Endometrial microvascular endothelial cells (primary cell): Measurements from ENCODE around the gene TPP1. TPM values are rescaled to one million over a fixed set of nuclear protein-coding genes. Genes with fewer than 3 reads are reported as not detected.

Experiments used
- in situ Hi-C: cut with HindIII; loops from 2 replicates; pipeline ENCODE4 v1.10.0; 2017; ENCODE audit warnings: low sequenced_read_pairs, low pct_unique_long_range_greater_than_20kb; ENCODE audit errors: inconsistent ontology term
- total RNA-seq: library from RNA; depleted of rRNA; stranded (reverse); fragments of >200 nt; gene quantifications from one replicate; pipeline ENCODE4 v1.2.3, GENCODE V29; 2015; ENCODE audit errors: inconsistent ontology term

Gene TPP1
- total RNA-seq, 1 donor from 2014 or later: 100.0 TPM

DNA sequence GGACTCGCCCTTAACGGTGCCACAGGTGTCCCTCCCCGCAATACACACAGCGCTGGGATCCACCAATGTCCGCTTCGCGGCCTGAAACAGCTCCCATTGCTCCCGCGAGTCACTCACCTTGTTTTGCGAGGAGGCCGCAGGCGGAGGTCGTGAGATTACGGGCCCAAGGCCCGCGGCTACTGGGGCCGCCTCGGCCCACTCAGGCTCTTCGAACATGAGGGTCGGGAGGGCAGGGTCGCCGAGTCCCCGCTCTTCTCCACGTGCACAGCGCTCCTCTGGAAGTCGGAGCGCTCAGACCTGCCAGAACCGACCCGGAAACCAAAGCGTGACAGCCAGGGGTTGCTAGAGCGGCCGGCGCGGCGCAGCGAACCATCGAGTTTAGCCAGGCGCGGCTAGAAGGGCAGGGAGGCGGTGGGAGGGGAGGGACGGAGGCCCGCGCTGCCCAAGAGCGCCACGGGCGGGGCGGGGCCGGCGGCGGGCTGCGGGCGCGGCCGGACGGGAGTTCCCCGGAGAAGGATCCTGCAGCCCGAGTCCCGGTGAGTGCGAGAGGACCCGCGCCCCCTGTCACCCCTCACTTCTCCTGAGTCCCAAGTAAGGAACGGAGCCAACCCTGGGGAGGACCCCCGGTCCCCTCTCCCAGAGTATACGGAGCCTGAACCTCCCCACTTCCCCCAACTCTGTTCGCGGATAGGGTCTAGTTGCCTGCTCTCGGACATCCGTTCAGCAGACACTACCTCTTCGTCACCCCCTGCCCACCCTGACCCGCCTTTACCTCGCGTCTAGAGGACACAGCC, 15.7 kb downstream of the TPP1 start, which contains the start of the genes ILK and RRP8:
TSS of gene ILK (plus strand) at position 488 of the 794 bp plus-strand sequence. CDS start 498 bp downstream, outside the sequence.
TSS of gene RRP8 (minus strand) at position 330 of the 794 bp plus-strand sequence. CDS start at position 216, 114 bp downstream.
- in situ Hi-C loops: loop anchor here (25.0 kb wide), 1 partner anchor 191 kb away; the partner anchor contains the start of gene APBB1

DNA sequence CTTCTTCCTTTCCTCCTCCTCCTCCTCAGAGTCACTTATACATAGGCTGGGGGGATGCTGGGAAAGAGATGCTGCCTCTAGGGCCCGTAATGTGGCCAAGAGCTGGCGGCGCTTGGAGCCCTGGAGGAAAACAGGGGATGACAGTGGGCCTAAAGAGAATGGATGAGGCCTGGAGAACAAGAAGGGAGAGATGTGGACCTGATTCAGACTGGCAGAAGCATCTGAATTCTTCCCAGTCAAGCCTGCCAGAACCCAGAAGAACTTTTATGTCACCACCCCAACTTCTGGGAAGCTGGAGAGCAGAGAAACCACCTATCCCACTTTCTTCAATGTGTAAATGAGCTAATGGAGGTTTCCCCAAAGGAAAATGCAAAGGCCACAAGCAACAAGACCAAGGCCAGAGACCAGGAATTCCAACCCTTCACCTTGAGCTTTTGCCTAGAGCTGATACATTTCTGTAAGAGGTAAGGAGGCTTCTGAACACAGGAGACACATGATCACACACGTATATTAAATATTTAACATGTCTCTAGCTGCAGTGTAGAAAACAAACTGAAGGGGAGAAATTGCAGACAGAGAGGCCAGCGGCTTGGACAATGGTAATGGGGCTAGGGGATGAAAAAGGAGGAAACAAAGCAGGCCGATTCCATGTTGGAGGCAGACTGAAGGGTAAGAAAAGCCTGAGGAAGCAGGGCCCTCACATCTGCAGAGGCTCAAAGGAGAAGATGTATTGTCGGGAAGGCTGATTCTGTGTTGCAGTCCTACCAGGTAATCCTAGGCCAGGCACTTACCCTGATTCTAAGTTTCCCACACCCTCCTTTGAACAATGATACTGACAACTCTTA, 16.9 kb downstream of the TPP1 start:
- in situ Hi-C loops: loop anchor here (25.0 kb wide), 1 partner anchor 190 kb away; the partner anchor contains the start of gene APBB1

DNA sequence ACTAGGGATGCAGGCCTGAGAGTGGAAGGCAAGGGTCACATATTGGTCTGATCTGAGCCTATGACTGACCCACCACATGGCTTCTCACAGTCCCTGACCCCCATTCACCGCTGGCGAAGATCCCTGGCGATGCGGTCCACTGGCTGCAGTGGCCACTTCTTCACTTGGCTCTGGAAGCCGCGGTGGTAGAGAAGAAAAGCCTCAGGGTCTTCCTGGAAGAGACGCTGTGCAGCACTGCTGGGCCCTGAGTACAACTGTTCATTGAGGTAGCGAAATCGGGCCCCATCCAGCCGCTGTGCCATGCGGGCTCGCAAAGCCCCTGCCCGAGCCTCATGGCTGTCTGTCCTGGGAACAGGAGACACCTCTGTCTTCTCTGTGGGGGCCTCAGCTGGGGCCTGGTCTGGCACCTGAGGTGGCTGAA, 18.2 kb downstream of the TPP1 start:
- in situ Hi-C loops: loop anchor here (25.0 kb wide), 1 partner anchor 189 kb away; the partner anchor contains the start of gene APBB1

DNA sequence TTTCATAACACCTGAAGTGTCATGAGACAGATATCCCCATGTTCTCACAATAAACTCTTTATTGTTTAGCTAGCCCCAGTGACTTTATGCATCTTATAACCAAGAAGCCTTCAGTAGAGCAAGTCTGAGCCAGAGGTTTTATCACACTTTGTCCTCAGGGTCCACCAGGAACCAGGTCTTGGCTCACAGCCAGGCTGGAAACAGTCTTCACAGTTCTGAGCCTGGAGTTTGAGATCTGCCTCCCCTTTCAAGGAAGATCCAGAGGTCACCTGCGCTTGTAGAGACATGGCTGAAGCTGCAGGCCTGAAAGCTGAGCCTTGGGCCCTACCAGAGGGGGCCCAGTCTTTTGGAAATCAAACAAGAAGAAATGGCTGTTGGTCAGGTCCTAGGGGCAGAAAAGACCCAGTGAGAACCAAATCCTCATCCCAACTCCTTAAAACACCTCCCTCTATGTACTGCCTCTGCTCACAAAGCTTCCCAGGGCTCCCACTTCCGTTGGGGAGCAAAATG, 19.3 kb downstream of the TPP1 start:
- in situ Hi-C loops: loop anchor here (25.0 kb wide), 1 partner anchor 188 kb away; the partner anchor contains the start of gene APBB1

DNA sequence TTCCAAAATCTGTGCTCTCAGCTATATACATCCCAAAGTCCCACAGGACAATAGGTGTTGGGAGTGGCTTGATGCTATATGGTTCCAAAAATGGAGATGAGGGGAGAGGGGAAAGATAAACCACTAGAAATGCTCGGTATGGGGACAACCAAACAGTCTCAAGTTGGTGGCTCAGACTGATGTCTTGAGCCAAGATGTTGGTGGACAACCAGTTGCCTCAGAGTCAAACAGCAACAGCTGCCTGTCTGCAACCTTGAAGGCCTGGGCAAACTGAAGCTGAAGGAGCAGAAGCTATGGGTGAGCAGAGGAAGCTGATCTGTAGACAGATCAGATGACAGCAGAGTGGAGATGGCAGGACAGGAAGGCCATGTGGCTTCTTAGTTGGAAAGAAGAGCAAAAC, 19.8 kb downstream of the TPP1 start:
- in situ Hi-C loops: no loop called here

DNA sequence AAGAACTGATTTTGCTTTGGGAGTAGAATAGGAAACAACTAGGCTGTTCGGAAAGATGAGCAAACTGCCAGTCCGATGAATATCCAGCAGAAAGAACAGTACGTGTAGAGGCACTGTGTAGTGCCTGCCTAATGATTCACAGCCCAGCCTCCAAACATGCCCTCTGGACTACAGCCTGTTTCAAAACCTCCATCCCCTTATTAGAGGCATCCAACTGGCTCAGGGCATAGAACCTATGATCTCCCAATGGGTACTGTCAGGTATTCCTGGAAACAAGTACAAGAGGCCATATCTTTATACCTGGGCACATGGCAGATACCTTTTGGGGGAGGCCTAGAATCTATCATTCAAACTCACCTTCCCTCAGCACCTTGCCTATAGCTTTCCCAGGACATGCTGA, 20.7 kb downstream of the TPP1 start:
- in situ Hi-C loops: no loop called here

DNA sequence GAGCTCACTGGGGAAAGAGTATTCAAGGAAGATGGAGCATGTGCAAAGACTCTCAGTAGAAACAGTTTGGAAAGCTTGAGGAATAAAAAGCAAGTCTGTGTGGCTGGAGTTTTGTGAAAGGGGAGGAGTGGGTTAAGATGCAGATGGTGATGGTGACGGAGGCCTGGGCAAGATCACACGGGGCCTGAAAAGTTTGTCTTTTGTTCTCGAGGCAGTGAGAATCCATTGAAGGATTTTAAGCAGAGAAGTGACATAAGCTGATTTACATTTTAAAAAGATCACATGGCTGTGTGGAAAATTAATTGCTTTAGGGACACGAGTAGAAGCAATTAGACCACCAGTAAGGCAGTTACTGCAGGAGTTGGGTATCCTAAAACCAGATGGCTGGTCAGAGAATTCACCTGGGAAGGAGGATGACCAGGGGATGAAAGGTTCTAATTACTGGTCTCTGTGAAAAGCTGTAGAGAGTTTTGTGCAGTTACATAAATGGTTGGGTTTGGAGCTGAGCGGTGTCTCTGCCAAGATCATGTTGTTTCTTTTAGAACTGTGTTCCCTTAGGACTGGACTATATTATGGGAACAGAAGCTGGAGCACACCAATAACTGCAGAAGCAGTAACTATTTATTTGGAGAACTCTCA, 22.9 kb downstream of the TPP1 start:
- in situ Hi-C loops: no loop called here

DNA sequence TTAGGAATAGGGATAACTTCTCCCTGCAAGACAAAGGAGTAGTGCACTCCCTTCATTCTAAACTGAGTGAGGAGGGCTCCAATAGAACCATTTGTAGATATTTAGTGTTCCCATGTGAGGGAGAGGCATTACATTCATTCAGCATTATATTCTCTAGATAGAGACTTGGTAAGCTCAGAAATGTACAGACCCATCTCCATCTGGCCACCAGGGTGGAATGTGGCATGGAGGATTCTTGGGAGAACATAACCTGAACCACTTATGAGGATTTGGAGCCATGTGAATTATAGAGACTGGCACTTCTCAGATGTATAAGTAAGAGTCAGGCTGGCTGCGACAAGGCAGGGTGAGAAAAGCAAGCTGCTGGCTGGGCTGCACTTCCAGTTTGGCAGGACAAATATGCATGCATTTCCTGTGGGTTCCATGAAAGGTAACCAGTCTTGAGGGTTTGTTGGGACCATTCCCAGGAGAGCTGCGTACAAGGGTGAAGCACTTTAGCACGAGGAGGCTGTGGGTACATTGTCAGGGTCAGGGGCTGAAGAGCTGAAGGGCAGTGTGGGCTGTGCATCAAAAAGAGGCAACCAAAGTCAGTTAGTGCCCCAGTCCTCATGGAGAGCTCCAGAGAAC, 25.0 kb downstream of the TPP1 start:
- in situ Hi-C loops: no loop called here

DNA sequence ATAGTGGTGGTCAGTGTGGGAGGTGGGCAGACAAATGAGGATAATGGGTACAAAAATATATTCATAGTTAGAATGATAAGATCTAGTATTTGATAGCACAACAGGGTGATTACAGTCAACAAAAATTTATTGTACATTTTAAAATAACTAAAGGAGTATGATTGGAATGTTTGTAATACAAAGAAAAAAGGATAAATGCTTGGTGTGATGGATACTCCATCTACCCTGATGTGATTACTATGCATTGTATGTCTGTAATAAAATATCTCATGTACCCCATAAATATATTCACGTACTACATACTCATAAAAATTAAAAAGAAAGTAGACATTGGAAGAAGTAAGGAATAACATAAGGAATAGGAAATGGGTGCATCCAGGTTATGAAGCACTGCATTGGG, 31.2 kb downstream of the TPP1 start:
- in situ Hi-C loops: no loop called here

DNA sequence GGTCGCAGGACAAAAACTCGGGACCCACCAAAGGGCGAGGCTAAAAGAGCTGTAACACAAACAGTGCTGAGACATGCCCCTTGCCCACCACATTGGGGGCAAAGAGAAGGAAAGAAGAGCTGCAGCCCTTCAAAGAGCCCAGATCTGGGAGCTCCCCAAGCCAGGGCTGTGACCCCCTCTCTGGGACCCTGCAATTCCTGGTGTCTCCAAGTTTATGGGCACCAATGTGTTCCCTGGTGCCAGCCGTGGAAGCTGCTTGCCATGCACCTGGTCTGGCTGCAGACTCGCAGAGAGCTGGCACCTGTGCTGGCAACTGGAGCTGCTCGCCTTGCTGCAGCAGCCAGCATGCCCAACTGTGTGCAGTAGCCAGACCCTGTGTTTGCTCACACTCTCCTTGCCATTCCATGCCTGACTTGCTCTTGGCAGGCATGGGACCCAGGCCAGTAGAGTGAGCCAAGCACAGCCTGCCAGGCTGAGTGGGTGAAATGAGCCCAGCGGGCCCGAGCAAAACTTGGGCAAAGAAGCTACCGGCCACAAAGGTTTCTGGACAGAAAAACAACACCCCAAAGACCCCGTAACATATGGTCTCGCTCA, 31.8 kb downstream of the TPP1 start:
- in situ Hi-C loops: no loop called here

DNA sequence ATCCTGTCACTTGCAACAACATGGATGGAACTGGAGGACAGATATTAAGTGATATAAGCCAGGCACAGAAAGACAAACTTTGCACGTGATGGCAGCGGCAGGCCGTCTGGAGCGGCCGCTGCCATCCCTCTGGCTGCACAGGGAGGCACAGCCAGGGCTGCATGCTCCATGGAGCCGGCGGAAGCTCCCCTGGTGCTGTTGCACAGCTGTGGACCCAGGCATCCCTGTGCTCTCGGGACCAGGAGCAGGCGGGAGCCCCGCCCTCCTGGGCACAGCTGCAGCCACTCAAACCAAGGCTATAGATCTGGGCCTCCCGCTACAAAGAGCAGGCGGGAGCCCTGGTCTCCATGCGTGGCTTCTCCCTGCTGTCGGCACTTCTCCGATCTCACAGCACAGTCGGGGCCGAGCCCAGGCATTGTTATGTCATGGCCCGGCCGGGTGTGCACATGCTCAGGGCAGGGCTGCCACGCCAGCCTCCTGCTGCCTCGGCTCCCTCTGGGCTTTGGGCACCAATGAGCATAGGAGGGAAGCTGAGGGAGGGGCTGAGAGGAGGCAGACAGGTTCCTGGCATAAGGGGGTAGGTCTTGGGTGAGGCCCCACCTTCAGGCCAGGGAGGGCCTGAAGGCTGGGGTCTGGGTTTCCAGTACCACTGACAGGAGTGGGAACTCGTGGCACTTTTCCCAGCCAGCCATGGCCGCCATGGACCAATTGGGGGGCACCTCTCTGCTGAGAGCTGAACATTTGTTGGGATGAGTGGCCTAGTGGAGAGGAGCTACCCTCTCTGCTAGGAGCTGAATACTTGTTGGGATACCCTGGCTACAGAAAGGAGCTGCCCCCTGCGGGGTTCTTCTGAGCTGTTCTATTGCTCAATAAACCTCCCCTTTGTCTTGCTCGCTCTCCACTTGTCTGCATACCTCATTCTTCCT, 32.5 kb downstream of the TPP1 start:
- in situ Hi-C loops: no loop called here

DNA sequence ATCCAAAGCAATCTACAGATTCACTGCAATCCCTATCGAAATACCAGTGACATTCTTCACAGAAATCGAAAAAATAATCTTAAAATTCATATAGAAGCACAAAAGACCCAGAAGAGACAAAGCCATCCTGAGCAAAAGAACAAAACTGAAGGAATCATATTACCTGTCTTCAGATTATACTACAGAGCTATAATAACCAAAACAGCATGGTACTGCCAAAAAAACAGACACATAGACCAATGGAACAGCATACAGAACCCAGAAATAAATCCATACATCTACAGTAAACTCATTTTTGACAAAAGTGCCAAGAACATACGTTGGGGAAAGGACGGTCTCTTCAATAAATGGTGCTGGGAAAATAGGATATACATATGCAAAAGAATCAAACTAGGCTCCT, 34.7 kb downstream of the TPP1 start:
- in situ Hi-C loops: no loop called here

DNA sequence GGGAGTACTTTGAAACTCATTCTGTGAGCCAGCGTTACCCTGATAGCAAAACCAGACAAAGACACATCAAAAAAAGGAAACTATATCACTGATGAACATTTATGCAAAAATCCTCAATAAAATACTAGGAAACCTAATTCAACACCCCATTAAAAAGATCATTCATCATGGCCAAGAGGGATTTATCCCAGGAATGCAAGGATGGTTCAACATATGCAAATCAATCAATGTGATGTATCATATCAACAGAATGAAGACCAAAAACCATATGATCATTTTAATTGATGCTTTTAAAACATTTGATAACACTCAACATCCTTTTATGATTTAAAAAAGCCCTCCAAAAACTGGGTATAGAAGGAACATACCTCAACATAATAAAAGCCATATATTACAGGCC, 35.6 kb downstream of the TPP1 start:
- in situ Hi-C loops: no loop called here

DNA sequence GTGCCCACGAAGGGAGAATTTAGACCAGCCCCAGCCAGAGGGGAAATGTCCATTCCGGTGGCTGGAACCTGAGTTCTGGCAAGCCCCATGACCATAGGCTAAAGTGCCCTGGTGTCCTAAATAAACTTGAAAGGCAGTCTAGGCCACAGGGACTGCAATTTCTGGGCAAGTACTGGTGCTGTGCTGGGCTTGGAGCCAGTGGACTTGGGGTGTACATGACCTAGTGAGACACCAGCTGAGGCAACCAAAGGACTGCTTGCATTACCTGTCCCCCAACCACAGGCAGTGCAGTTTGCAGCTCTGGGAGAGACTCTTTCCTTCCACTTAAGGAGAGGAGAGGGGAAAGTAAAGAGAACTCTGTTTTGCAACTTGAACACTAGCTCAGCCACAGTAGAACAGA, 39.5 kb downstream of the TPP1 start:
- in situ Hi-C loops: no loop called here

DNA sequence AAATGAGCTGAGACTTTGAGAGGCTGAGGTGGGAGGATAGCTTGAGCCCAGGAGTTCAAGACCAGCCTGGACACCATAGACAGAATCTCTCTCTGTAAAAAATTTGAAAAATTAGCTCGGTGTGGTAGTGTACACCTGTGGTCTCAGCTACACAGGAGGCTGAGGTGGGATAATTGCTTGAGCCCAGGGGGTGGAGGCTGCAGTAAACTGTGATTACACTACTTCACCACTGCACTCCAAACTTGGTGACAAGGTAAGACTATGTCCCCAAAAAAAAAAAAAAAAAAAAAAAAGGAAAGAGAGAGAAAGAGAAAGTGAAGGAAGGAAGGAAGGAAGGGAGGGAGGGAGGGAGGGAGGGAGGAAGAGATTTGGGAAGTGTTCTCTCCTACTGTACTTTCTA, 41.1 kb downstream of the TPP1 start:
- in situ Hi-C loops: no loop called here

DNA sequence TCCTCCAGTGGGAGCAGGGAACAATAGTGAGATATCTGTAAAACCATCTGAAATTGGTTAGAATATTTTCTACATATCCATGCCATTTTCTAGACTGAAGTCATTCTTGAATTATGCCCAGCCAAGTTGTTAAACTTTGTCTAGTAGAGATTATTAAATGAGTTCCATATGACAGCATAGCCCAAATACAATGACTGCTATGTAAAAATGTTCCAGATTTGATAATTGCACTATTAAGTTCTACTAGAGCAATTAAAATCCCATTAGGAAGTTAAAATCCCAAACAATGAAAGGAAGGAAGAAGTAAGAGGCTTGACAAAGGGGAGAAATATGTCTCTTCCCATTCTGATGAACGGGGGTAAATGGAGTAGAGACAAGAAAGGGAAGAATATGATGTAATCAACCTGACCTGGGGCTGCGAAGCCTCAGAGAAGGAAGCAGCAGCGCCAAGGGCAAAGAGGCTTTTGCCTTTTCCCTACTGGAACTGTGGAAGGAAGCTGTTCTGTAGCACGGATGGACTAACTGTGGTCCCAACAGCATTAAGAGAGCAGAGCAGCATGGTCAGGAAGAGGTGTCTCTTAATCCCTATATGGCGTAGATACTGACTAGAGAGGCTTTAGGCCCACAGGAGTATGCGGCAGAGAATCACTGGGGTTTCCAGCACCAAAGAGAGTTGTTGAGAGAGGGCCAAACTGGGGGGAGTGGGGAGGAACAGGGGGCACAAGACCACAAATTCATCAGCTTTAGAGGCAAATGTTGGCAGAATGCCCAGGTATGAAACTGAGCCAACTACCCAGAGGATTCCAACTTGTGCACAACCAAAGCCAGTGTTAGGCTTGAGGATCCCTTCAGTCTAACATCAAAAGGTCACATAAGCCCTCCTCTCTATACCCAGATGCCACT, 42.5 kb downstream of the TPP1 start:
- in situ Hi-C loops: no loop called here
